ENCODE results near the gene FSTL4.

GRCh38 chr5:133464013-133464412 is 148.3 kb downstream of the FSTL4 start:
- TF ChIP-seq POLR2A (IDR thresholded peaks at IDR 0.05) (no peak), CTCF (IDR thresholded peaks at IDR 0.05) (no peak), EP300 (IDR thresholded peaks at IDR 0.05) (no peak)

Data from ovary (tissue), 3 donors.